CD4-positive, alpha-beta T cell (primary cell): ENCODE results near the gene MYL6. TPM values are rescaled to one million over a fixed set of nuclear protein-coding genes. Genes with fewer than 3 reads are reported as not detected.

Source experiments
- ATAC-seq: fragments of 200-7000 bp; cut with Tn5 transposase; one replicate; pipeline ENCODE4 v1.10.0; 2022; ENCODE audit warnings: mild to moderate bottlenecking; ENCODE audit not compliant: poor library complexity
- CTCF ChIA-PET: fragments of 350-600 bp; sonication (Branson Sonifier 250); formaldehyde crosslinking; loops from one replicate; lab custom pipeline; 2021; ENCODE audit warnings: antibody characterized with exemption, inconsistent platforms; lab: Charles Lee
- POLR2A ChIA-PET: fragments of 350-600 bp; sonication (Branson Sonifier 250); formaldehyde crosslinking; loops from one replicate; lab custom pipeline; 2021; ENCODE audit warnings: antibody characterized with exemption, inconsistent platforms; lab: Charles Lee
- DNase-seq, 14 experiments: peaks; one replicate each; pipeline ENCODE4 v3.0.0-alpha.2; 2013 to 2020; ENCODE audit warnings: mixed read lengths in 2 of 14
- H3K27ac ChIP-seq, 2 donors: one replicate each; pipeline versions ENCODE4 v1.5.1 to v1.7.0; 2013; ENCODE audit warnings: low read length in 2 of 2, low read depth in 1 of 2, mild to moderate bottlenecking in 1 of 2
- H3K27me3 ChIP-seq, 2 experiments: 1 replicate in 1 of 2; 2 replicates in 1 of 2; pipeline versions ENCODE4 v1.6.1 to v1.7.0; 2013; ENCODE audit warnings: low read length in 2 of 2, control low read depth in 1 of 2, mild to moderate bottlenecking in 1 of 2, moderate library complexity in 1 of 2; ENCODE audit not compliant: insufficient read depth in 2 of 2, control insufficient read depth in 1 of 2
- H3K36me3 ChIP-seq: one replicate; pipeline ENCODE4 v1.6.1; 2013; ENCODE audit warnings: low read length, control low read depth; ENCODE audit not compliant: insufficient read depth
- H3K4me1 ChIP-seq: one replicate; pipeline ENCODE4 v1.6.1; 2013; ENCODE audit warnings: low read length, control low read depth; ENCODE audit not compliant: insufficient read depth
- H3K4me3 ChIP-seq: one replicate; pipeline ENCODE4 v1.5.1; 2013; ENCODE audit warnings: mild to moderate bottlenecking, low read length, moderate library complexity
- H3K9me3 ChIP-seq, 2 experiments: 1 replicate in 1 of 2; 2 replicates in 1 of 2; pipeline versions ENCODE4 v1.6.1 to v1.7.0; 2013; ENCODE audit warnings: low read length in 2 of 2, mild to moderate bottlenecking in 2 of 2, control low read depth in 1 of 2, moderate library complexity in 1 of 2; ENCODE audit not compliant: control insufficient read depth in 1 of 2, insufficient read depth in 1 of 2
- H3K27ac Mint-ChIP-seq: one replicate; pipeline ENCODE4 v1.8.0; 2020; ENCODE audit warnings: mixed read lengths
- H3K27me3 Mint-ChIP-seq: one replicate; pipeline ENCODE4 v1.8.0; 2021; ENCODE audit warnings: mixed read lengths
- H3K36me3 Mint-ChIP-seq: one replicate; pipeline ENCODE4 v1.8.0; 2021; ENCODE audit warnings: low read depth, mixed read lengths
- H3K4me1 Mint-ChIP-seq: one replicate; pipeline ENCODE4 v1.8.0; 2021; ENCODE audit warnings: low read depth, mixed read lengths
- H3K4me3 Mint-ChIP-seq: one replicate; pipeline ENCODE4 v1.8.0; 2020; ENCODE audit warnings: mild to moderate bottlenecking, mixed read lengths
- H3K9me3 Mint-ChIP-seq: one replicate; pipeline ENCODE4 v1.8.0; 2020; ENCODE audit warnings: mixed read lengths
- intact Hi-C, 2 experiments: fragments of 100-400 bp; cut with DNase I in 1 of 2; cut with micrococcal nuclease in 1 of 2; formaldehyde crosslinking; loops; one replicate each; pipeline versions ENCODE4 v1.15.1 to v1.9.0; 2023 to 2025; cut with DNase I, micrococcal nuclease
- total RNA-seq, 174 experiments: library from RNA in 2 of 174; stranded (reverse) in 2 of 174; gene quantifications; one replicate each; pipeline ENCODE4 v1.2.3 and lab custom pipeline; 2021 to 2026
- TF ChIP-seq, protein P1 (sequence below): fragments of 200-600 bp; IDR thresholded peaks from one replicate; pipeline ENCODE4 v1.8.0; 2022; ENCODE audit warnings: antibody characterized with exemption, mild to moderate bottlenecking

The MYL6 gene
- total RNA-seq, 2 experiments from 2014 or later, result 670 to 673 TPM

DNA sequence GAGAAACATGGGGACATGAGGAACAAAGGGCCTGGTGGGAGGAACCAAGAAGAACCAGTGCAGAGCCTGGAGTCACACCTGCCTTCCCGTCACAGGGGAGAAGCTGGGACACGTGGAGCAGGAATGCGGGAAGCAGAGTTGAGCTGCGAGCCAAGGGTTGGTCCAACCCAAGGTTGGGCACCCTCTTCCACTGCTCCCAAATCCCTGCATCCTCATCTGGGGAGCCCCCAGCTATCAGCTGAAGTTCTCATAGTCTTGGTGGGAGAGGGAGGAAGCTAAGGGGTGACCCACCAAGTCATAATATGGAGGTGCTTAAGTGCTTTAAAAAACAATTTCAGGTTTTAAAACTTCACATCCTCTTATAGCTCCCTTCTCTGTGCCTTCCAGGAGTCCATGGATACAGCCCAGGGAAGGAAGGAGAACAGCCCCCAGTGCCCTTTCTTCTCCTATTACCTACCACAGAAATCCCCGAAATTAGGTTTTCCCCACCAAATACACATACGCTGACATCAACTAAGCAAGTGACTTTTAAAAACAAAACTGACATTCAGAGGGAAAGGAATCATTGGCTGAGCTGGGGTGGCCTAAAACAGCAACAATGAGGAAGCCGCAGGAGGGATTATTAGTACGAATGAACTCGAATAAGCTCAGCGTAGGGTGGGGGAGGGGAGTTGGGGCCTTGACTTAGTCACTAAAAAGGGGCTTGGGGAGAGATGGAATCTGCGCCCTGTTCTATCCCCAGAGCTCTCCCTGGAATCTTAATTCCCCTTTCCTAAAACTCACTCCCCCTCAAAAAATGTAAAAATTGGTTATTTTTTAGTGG lies 4.5 kb downstream of the MYL6 start:
- Histone ChIP-seq H3K9me3 (no peaks in the 10 kb centered on the region), H3K4me1 (peaks cover 40% of the 10 kb centered on the region), H3K27ac (peak overlapping the region in 1 of 2 donors; percentile 1), H3K27me3 (no peaks in the 10 kb centered on the region), H3K36me3 (peaks cover 85% of the 10 kb centered on the region), H3K4me3 (no peak overlapping the region)
- no peak for DNase-seq
- ChIA-PET CTCF (interaction anchor here (0.8 to 5.3 kb wide), 5 partner anchors 11 to 95 kb away, joined by 3 to 42 read pairs (median 6); partner anchors contain the start of genes ANKRD52, MYL6B and SMARCC2), POLR2A (interaction anchor here (0.7 to 6.7 kb wide), 11 partner anchors 11 to 473 kb away, joined by 3 to 89 read pairs (median 5); partner anchors contain the start of genes ESYT1, MYL6B, RNF41 and SMARCC2)
- Mint-ChIP-seq H3K9me3 (no peaks in the 10 kb centered on the region), H3K27me3 (no peaks in the 10 kb centered on the region), H3K4me1 (peaks cover 33% of the 10 kb centered on the region), H3K27ac (peak overlapping the region; percentile 71), H3K4me3 (no peak overlapping the region), H3K36me3 (peaks cover 87% of the 10 kb centered on the region)
- TF ChIP-seq, protein P1, sequence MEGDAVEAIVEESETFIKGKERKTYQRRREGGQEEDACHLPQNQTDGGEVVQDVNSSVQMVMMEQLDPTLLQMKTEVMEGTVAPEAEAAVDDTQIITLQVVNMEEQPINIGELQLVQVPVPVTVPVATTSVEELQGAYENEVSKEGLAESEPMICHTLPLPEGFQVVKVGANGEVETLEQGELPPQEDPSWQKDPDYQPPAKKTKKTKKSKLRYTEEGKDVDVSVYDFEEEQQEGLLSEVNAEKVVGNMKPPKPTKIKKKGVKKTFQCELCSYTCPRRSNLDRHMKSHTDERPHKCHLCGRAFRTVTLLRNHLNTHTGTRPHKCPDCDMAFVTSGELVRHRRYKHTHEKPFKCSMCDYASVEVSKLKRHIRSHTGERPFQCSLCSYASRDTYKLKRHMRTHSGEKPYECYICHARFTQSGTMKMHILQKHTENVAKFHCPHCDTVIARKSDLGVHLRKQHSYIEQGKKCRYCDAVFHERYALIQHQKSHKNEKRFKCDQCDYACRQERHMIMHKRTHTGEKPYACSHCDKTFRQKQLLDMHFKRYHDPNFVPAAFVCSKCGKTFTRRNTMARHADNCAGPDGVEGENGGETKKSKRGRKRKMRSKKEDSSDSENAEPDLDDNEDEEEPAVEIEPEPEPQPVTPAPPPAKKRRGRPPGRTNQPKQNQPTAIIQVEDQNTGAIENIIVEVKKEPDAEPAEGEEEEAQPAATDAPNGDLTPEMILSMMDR, result no peak
- intact Hi-C loops, result no loop called here
- ATAC-seq, result no peak

GRCh38 chr12:56163533-56164344 lies 5.6 kb downstream of the MYL6 start:
- H3K4me3 ChIP-seq, result no peak overlapping the region
- Mint-ChIP-seq H3K4me3 (peak overlapping the region; percentile 20), H3K36me3 (peaks cover 86% of the 10 kb centered on the region), H3K27me3 (no peaks in the 10 kb centered on the region), H3K4me1 (peaks cover 27% of the 10 kb centered on the region), H3K9me3 (no peaks in the 10 kb centered on the region), H3K27ac (peak overlapping the region; percentile 71)
- no peaks in the 10 kb centered on the region for H3K27me3 ChIP-seq
- no peaks in the 10 kb centered on the region for H3K9me3 ChIP-seq
- intact Hi-C loops, result no loop called here
- ATAC-seq (no peak), DNase-seq (no peak)
- no peak overlapping the region for H3K27ac ChIP-seq
- H3K4me1 ChIP-seq, result peaks cover 37% of the 10 kb centered on the region
- TF ChIP-seq, protein P1, result no peak
- ChIA-PET POLR2A (interaction anchor here (0.6 to 6.7 kb wide), 11 partner anchors 12 to 472 kb away, joined by 3 to 89 read pairs (median 5); partner anchors contain the start of genes ESYT1, MYL6B, RNF41 and SMARCC2), CTCF (interaction anchor here (0.8 to 5.3 kb wide), 3 partner anchors 12 to 38 kb away, joined by 3 to 42 read pairs (median 7); partner anchors contain the start of genes MYL6B and SMARCC2)
- peaks cover 94% of the 10 kb centered on the region for H3K36me3 ChIP-seq

DNA sequence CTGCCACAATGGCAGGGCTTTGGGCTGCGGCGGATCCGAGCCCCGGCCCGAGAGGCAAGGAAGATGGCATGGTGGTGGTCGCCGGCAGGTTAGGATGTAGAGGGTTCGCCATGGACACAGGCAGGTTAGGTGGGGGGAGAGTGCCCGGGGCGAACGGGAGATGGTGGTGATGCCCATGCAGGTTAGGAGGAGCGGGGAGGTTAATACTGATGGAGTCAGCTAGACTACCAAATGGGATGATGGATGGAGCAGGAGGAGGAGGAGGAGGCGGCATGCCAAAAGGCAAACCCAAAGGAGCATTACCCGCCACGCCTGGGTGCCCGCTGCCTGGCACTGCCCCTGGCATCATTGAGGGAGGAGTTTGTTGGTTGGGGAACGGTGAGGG lies 6.2 kb downstream of the MYL6 start:
- H3K9me3 Mint-ChIP-seq, result no peaks in the 10 kb centered on the region
- no peak overlapping the region for H3K4me3 Mint-ChIP-seq
- no peak overlapping the region for H3K4me3 ChIP-seq
- intact Hi-C loops, result no loop called here
- H3K36me3 ChIP-seq, result peaks cover 96% of the 10 kb centered on the region
- H3K27ac ChIP-seq, result no peak overlapping the region
- no peaks in the 10 kb centered on the region for H3K27me3 ChIP-seq
- ChIA-PET POLR2A (interaction anchor here (0.7 to 6.7 kb wide), 4 partner anchors 9 to 38 kb away, joined by 3 to 89 read pairs (median 34); partner anchors contain the start of genes ESYT1 and SMARCC2), CTCF (interaction anchor here (1.7 kb wide), 1 partner anchor 25 kb away, joined by 5 read pairs; the partner anchor contains the start of gene SMARCC2)
- peaks cover 85% of the 10 kb centered on the region for H3K36me3 Mint-ChIP-seq
- H3K4me1 Mint-ChIP-seq, result peaks cover 21% of the 10 kb centered on the region
- no peak for DNase-seq
- TF ChIP-seq, protein P1, result no peak
- peak overlapping the region; percentile 55 for H3K27ac Mint-ChIP-seq
- peaks cover 31% of the 10 kb centered on the region for H3K4me1 ChIP-seq
- H3K9me3 ChIP-seq, result no peaks in the 10 kb centered on the region
- no peaks in the 10 kb centered on the region for H3K27me3 Mint-ChIP-seq
- no peak for ATAC-seq
